Stomach (tissue), 9 donors: ENCODE data around the gene BEST1. TPM values are rescaled to one million over a fixed set of nuclear protein-coding genes. Genes with fewer than 3 reads are reported as not detected.

Experiments used
- DNase-seq, 2 donors: peaks; one replicate each; pipeline versions ENCODE4 v3.0.0 to v3.0.0-alpha.2; 2013 to 2019
- H3K27ac ChIP-seq, 5 donors: fragments of 200-600 bp in 4 of 5; sonication (generic) in 4 of 5; one replicate each; pipeline ENCODE4 v1.5.1; 2013 to 2019; ENCODE audit warnings: mild to moderate bottlenecking in 1 of 5, moderate library complexity in 1 of 5
- H3K27me3 ChIP-seq, 3 donors: fragments of 200-600 bp; sonication (generic); one replicate each; pipeline ENCODE4 v1.5.1; 2017 to 2019; ENCODE audit warnings: mixed run types in 1 of 3
- H3K36me3 ChIP-seq, 4 donors: fragments of 200-600 bp; sonication (generic); 1 replicate in 3 of 4; 2 replicates in 1 of 4; pipeline ENCODE4 v1.5.1; 2016 to 2019
- H3K4me1 ChIP-seq, 4 donors: fragments of 200-600 bp; sonication (generic); one replicate each; pipeline ENCODE4 v1.5.1; 2016 to 2019
- H3K4me3 ChIP-seq, 4 donors: fragments of 200-600 bp; sonication (generic) in 3 of 4; one replicate each; pipeline ENCODE4 v1.5.1; 2016 to 2019; ENCODE audit warnings: mild to moderate bottlenecking in 1 of 4
- H3K9me3 ChIP-seq, 4 donors: fragments of 200-600 bp; sonication (generic); one replicate each; pipeline ENCODE4 v1.5.1; 2016 to 2019
- EP300 ChIP-seq: sonication (generic); formaldehyde crosslinking; IDR thresholded peaks from one replicate; pipeline ENCODE4 v1.6.1; 2017; ENCODE audit warnings: antibody characterized with exemption
- POLR2A ChIP-seq, 4 donors: fragments of 450-650 bp; IDR thresholded peaks; one replicate each; pipeline ENCODE4 v1.6.1; 2016; ENCODE audit warnings: antibody characterized with exemption in 4 of 4, control low read depth in 2 of 4, mild to moderate bottlenecking in 1 of 4, moderate library complexity in 1 of 4
- POLR2AphosphoS5 ChIP-seq, 3 donors: sonication (generic); formaldehyde crosslinking; IDR thresholded peaks; one replicate each; pipeline ENCODE4 v1.6.1; 2016; ENCODE audit warnings: antibody characterized with exemption in 3 of 3
- WGBS, 5 donors: extraction: QIAGEN DNeasy Blood & Tissue Kit in 3 of 5; methylation state at CpG; one replicate each; pipeline versions ENCODE4 v1.1.5 to v1.1.7; 2013 to 2018; 5-methylcytosine and 5-hydroxymethylcytosine counted together
- intact Hi-C: fragments of 100-400 bp; cut with DNase I; formaldehyde crosslinking; loops from one replicate; pipeline ENCODE4 v1.15.1; 2023; ENCODE audit warnings: low total_unique reads
- polyA plus RNA-seq, 3 donors: library from polyadenylated mRNA; stranded (reverse); fragments of 200-250 nt; gene quantifications; one replicate each; pipeline ENCODE4 v1.2.3, GENCODE V29; 2013
- total RNA-seq, 5 donors: library from RNA; depleted of rRNA; stranded (reverse); fragments of >200 nt; gene quantifications; one replicate each; pipeline versions ENCODE4 v1.1.0 to v1.2.3, GENCODE V29; 2014 to 2016
- TF ChIP-seq, protein P1 (sequence below), 7 experiments: fragments of 450-650 bp in 4 of 7; fragments of 200-600 bp in 3 of 7; sonication (generic) in 3 of 7; IDR thresholded peaks; one replicate each; pipeline ENCODE4 v1.5.1; 2016 to 2019; ENCODE audit warnings: antibody characterized with exemption in 7 of 7, control low read depth in 2 of 7, mild to moderate bottlenecking in 1 of 7
- donor health status: healthy with polysubstance abuse.
- donor health status: Bipolar disorder and iron deficiency.
- donor health status: healthy.

Gene BEST1
- total and polyA plus RNA-seq, 8 donors = 1.2 to 27.4 (median 3.7) TPM; not detected in 1

DNA sequence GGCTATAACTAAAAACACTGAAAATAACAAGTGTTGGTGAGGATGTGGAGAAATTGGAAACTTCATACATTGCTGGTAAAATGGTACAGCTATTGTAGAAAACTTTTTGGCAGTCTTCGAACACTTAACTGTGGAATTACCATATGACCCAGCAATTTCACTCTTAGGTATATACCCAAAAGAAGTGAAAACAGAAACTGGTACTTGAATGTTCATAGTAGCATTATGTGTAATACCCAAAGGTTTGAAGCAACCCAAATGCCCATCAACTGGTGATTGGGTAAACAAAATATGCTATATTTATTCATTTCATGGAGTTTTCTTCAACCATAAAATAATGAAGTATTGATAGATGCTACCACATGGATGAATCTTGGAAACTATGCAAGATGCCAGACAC lies 58.0 kb downstream of the BEST1 start:
- intact Hi-C loops = no loop called here
- Histone ChIP-seq H3K9me3 (no peaks in the 10 kb centered on the region), H3K4me1 (peaks cover 0 to 6% (median 0%) of the 10 kb centered on the region in 4 donors), H3K27me3 (no peaks in the 10 kb centered on the region), H3K4me3 (no peak overlapping the region), H3K27ac (no peak overlapping the region), H3K36me3 (no peaks in the 10 kb centered on the region)
- TF ChIP-seq EP300 = no peak
- TF ChIP-seq POLR2AphosphoS5 (IDR thresholded peaks at IDR 0.05) = no peak
- TF ChIP-seq, protein P1, sequence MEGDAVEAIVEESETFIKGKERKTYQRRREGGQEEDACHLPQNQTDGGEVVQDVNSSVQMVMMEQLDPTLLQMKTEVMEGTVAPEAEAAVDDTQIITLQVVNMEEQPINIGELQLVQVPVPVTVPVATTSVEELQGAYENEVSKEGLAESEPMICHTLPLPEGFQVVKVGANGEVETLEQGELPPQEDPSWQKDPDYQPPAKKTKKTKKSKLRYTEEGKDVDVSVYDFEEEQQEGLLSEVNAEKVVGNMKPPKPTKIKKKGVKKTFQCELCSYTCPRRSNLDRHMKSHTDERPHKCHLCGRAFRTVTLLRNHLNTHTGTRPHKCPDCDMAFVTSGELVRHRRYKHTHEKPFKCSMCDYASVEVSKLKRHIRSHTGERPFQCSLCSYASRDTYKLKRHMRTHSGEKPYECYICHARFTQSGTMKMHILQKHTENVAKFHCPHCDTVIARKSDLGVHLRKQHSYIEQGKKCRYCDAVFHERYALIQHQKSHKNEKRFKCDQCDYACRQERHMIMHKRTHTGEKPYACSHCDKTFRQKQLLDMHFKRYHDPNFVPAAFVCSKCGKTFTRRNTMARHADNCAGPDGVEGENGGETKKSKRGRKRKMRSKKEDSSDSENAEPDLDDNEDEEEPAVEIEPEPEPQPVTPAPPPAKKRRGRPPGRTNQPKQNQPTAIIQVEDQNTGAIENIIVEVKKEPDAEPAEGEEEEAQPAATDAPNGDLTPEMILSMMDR (IDR thresholded peaks at IDR 0.05) = no peak
- TF ChIP-seq POLR2A (IDR thresholded peaks at IDR 0.05) = no peak
- no peak for DNase-seq
- 90 to 95% (median 91%) methylated on average over 1 of the region's 1 CpG for WGBS, 5 donors

DNA sequence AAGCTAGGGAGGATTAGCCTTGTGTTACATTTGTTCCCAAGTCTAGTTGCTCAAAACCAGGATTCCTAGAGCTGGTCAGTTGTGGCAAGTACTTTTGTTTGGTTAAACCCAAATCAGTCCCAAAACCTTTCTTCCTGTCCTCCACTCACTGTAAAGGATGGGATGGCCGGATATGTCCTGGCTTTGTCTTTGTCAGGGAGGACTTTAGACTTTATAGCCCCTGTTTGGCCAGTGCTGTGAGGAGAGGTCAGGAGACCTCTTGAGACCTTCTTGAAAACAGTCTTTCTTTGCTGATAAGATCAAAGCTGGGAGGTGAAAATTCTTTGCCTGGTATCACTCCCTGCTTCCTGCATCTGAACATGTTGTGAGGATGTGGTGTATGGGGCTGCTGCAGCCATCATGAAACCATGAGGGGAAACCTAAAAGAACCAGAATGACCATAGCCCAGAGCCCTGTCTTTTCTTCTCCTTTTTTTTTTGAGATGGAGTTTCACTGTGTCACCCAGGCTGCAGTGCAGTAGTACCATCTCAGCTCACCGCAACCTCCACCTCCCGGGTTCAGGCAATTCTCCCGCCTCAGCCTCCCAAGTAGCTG lies 60.9 kb downstream of the BEST1 start:
- Histone ChIP-seq H3K36me3 (no peaks in the 10 kb centered on the region), H3K9me3 (no peaks in the 10 kb centered on the region), H3K27ac (no peak overlapping the region), H3K4me1 (peaks cover 0 to 3% (median 0%) of the 10 kb centered on the region in 4 donors), H3K4me3 (no peak overlapping the region), H3K27me3 (no peaks in the 10 kb centered on the region)
- 83 to 95% (median 92%) methylated on average over 4 of the region's 4 CpGs for WGBS, 5 donors
- TF ChIP-seq POLR2A (IDR thresholded peaks at IDR 0.05) = no peak
- TF ChIP-seq, protein P1 (IDR thresholded peaks at IDR 0.05) = no peak
- TF ChIP-seq EP300 = no peak
- TF ChIP-seq POLR2AphosphoS5 (IDR thresholded peaks at IDR 0.05) = no peak
- intact Hi-C loops = no loop called here
- DNase-seq = no peak

DNA sequence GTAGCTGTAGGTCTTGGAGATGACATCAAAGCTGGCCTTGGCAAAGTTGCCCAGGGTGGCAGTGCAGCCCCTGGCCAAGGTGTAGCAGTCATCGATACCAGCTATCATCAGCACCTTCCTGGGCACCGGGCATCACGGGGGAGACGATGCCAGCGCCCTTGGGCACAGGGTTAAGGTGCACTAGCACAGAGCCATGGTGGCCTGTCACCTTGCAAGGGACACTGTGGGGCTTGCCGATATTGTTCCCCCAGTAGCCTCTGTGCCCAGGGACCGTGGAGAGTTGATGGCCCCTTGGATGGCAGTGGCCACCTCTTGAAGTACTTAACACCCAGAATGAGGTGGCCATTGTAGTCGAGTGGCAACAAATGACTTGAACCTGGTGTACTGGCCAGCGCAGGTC lies 61.7 kb downstream of the BEST1 start:
- H3K4me1 ChIP-seq = peaks cover 0 to 3% (median 0%) of the 10 kb centered on the region in 4 donors
- H3K4me3 ChIP-seq = no peak overlapping the region
- no peaks in the 10 kb centered on the region for H3K9me3 ChIP-seq
- intact Hi-C loops = no loop called here
- no peaks in the 10 kb centered on the region for H3K27me3 ChIP-seq
- no peaks in the 10 kb centered on the region for H3K36me3 ChIP-seq
- no peak overlapping the region for H3K27ac ChIP-seq
- DNase-seq = no peak
- WGBS, 5 donors = 85 to 98% (median 96%) methylated on average over 5 to 9 of the region's 9 CpGs
- TF ChIP-seq EP300 (no peak), POLR2A (IDR thresholded peaks at IDR 0.05) (no peak), POLR2AphosphoS5 (IDR thresholded peaks at IDR 0.05) (no peak)
- TF ChIP-seq, protein P1 (IDR thresholded peaks at IDR 0.05) = no peak

DNA sequence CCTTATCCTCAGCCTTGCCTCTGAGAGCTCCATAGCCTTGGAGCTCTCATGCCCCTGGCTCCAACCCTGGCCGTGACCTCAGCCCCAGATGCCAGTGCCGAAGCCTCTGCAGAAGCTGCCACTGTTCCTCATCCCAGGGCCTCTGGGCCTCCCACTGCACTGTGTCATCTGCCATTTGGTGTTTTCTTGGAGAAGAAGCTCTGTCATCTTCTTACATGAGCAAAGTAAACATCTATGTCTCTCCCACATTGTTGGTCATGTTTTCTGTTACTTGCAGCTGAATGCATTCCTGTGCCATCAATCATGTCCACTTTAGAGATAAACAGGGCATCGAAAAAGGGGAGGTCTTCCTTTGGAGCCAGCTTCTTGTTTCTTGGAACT lies 62.3 kb downstream of the BEST1 start:
- 51 to 92% (median 79%) methylated on average over 3 of the region's 3 CpGs for WGBS, 5 donors
- Histone ChIP-seq H3K27ac (no peak overlapping the region), H3K4me3 (no peak overlapping the region), H3K27me3 (no peaks in the 10 kb centered on the region), H3K9me3 (no peaks in the 10 kb centered on the region), H3K4me1 (peaks cover 0 to 3% (median 0%) of the 10 kb centered on the region in 4 donors), H3K36me3 (no peaks in the 10 kb centered on the region)
- intact Hi-C loops = no loop called here
- TF ChIP-seq POLR2AphosphoS5 (IDR thresholded peaks at IDR 0.05) (no peak), POLR2A (IDR thresholded peaks at IDR 0.05) (no peak), EP300 (no peak)
- TF ChIP-seq, protein P1 (IDR thresholded peaks at IDR 0.05) = no peak
- no peak for DNase-seq
